ENCODE results near the gene KLHL2. TPM values are rescaled to one million over a fixed set of nuclear protein-coding genes. Genes with fewer than 3 reads are reported as not detected.

The KLHL2 gene
- total RNA-seq, 1 donor from 2014 or later: 17.7 TPM

DNA sequence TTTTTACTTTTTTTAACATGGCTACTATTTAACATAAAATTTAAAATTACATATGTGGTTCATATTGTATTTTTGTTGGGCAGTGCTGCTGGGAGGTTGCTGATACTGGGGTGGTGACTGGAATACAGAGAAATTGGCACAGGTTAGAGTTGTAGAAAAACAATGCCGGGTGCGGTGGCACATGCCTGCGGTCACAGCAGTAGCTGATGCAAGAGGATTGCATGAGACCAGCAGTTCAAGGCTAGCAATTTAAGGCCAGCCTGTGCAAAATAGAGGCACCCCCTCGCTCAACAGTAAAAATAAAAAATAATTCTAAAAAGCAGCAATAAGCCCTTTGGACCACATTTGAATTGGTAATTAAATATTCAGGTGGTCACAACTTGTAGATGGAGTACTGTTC, 159.7 kb downstream of the KLHL2 start:
- no peak overlapping the region for H3K4me3 ChIP-seq (ENCODE audit: low read depth, low read length)
- no peaks in the 10 kb centered on the region for H3K36me3 ChIP-seq (ENCODE audit: control insufficient read depth, insufficient read depth, low read length)
- no peaks in the 10 kb centered on the region for H3K27me3 ChIP-seq (ENCODE audit: control insufficient read depth, insufficient read depth, low read length)
- DNase-seq (ENCODE audit: low read depth): no peak
- no peak for TF ChIP-seq CTCF (IDR thresholded peaks at IDR 0.05; ENCODE audit: insufficient read depth, low read length, poor library complexity, severe bottlenecking)

GRCh38 chr4:165368114-165368513, 160.8 kb downstream of the KLHL2 start:
- Histone ChIP-seq H3K36me3 (ENCODE audit: control insufficient read depth, insufficient read depth, low read length) (no peaks in the 10 kb centered on the region), H3K27me3 (ENCODE audit: control insufficient read depth, insufficient read depth, low read length) (no peaks in the 10 kb centered on the region), H3K4me3 (ENCODE audit: low read depth, low read length) (no peak overlapping the region)
- no peak for TF ChIP-seq CTCF (IDR thresholded peaks at IDR 0.05; ENCODE audit: insufficient read depth, low read length, poor library complexity, severe bottlenecking)
- no peak for DNase-seq (ENCODE audit: low read depth)

DNA sequence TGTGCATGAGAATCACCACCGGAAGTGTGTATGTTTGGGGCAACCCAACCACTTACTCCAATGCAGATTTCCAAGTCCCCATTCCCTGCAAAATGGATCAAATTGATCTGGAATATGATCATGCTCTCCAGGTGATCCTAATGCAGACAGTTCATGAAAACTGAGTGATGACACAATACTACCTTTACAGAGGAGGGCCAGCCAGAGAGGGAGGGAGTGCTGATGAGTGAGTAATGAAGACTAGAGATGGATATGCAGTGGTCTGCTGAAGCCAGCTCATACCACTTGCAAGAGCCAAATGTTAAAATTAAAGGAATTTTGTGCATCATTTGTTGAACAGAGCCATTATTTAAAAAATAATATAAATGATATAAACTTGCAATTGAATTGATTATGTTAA, 161.2 kb downstream of the KLHL2 start:
- DNase-seq (ENCODE audit: low read depth): no peak
- Histone ChIP-seq H3K36me3 (ENCODE audit: control insufficient read depth, insufficient read depth, low read length) (no peaks in the 10 kb centered on the region), H3K4me3 (ENCODE audit: low read depth, low read length) (no peak overlapping the region), H3K27me3 (ENCODE audit: control insufficient read depth, insufficient read depth, low read length) (no peaks in the 10 kb centered on the region)
- TF ChIP-seq CTCF (IDR thresholded peaks at IDR 0.05; ENCODE audit: insufficient read depth, low read length, poor library complexity, severe bottlenecking): no peak

DNA sequence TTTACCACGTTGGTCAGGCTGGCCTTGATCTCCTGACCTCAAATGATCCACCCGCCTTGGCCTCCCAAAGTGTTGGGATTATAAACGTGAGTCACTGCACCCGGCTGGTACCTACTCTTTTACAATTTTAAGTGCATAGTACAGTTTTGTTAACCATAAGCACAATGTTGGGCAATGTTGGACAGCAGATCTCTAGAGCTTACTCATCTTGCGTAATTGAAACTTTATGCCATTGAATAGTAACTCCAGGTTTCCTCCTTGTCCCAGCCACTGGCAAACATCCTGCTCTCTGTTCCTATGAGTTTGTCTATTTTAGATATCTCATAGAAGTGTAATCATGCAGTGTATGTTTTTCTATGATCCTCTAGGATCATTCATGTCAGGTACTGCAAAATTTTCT, 162.2 kb downstream of the KLHL2 start:
- no peaks in the 10 kb centered on the region for H3K27me3 ChIP-seq (ENCODE audit: control insufficient read depth, insufficient read depth, low read length)
- H3K4me3 ChIP-seq (ENCODE audit: low read depth, low read length): no peak overlapping the region
- DNase-seq (ENCODE audit: low read depth): no peak
- no peak for TF ChIP-seq CTCF (IDR thresholded peaks at IDR 0.05; ENCODE audit: insufficient read depth, low read length, poor library complexity, severe bottlenecking)
- no peaks in the 10 kb centered on the region for H3K36me3 ChIP-seq (ENCODE audit: control insufficient read depth, insufficient read depth, low read length)

GRCh38 chr4:165370530-165370929, 163.2 kb downstream of the KLHL2 start:
- Histone ChIP-seq H3K4me3 (ENCODE audit: low read depth, low read length) (no peak overlapping the region), H3K36me3 (ENCODE audit: control insufficient read depth, insufficient read depth, low read length) (no peaks in the 10 kb centered on the region), H3K27me3 (ENCODE audit: control insufficient read depth, insufficient read depth, low read length) (no peaks in the 10 kb centered on the region)
- DNase-seq (ENCODE audit: low read depth): no peak
- TF ChIP-seq CTCF (IDR thresholded peaks at IDR 0.05; ENCODE audit: insufficient read depth, low read length, poor library complexity, severe bottlenecking): no peak

Other genes with a start within 250 kb of the KLHL2 start
- 2.1 and 4.5 TPM in 2 replicates for gene TRIM61, start 229.9 kb upstream of the KLHL2 start, total RNA-seq
- gene TRIM60, start 175.6 kb upstream of the KLHL2 start, total RNA-seq: not detected in 2 replicates
- gene TRIM75, start 153.7 kb upstream of the KLHL2 start, total RNA-seq: not detected in 2 replicates
- gene TMEM192, start 94.7 kb upstream of the KLHL2 start, total RNA-seq: 16.2 and 21.1 TPM in 2 replicates
- gene MSMO1, start 120.1 kb downstream of the KLHL2 start, total RNA-seq: 192 and 228 TPM in 2 replicates
- 8.9 and 10.7 TPM in 2 replicates for gene CPE, start 171.4 kb downstream of the KLHL2 start, total RNA-seq

Measured in kidney epithelial cell (primary cell).